Ovary (tissue), 9 donors: ENCODE measurements around the gene MTRFR. TPM values are rescaled to one million over a fixed set of nuclear protein-coding genes. Genes with fewer than 3 reads are reported as not detected.

Source experiments
- DNase-seq, 5 donors: peaks; one replicate each; pipeline ENCODE4 v3.0.0-alpha.2; 2019 to 2020
- H3K27ac ChIP-seq, 2 donors: fragments of 200-600 bp; one replicate each; pipeline versions ENCODE4 v1.5.1 to v1.8.0; 2019 to 2022
- H3K27me3 ChIP-seq: fragments of 200-600 bp; one replicate; pipeline ENCODE4 v1.8.0; 2022
- H3K36me3 ChIP-seq: fragments of 200-600 bp; sonication (generic); one replicate; pipeline ENCODE4 v1.5.1; 2019
- H3K4me1 ChIP-seq: one replicate; pipeline ENCODE4 v1.8.1; 2013; ENCODE audit warnings: mild to moderate bottlenecking, moderate library complexity; ENCODE audit not compliant: insufficient read depth
- H3K4me3 ChIP-seq: fragments of 200-600 bp; sonication (generic); one replicate; pipeline ENCODE4 v1.5.1; 2017
- H3K9me3 ChIP-seq, 2 donors: fragments of 200-600 bp in 1 of 2; sonication (generic) in 1 of 2; one replicate each; pipeline versions ENCODE4 v1.5.1 to v1.8.1; 2013 to 2019; ENCODE audit warnings: mild to moderate bottlenecking in 1 of 2, moderate library complexity in 1 of 2
- CTCF ChIP-seq, 3 donors: fragments of 450-650 bp in 2 of 3; fragments of 200-600 bp in 1 of 3; IDR thresholded peaks; one replicate each; pipeline versions ENCODE4 v1.5.1 to v1.8.0; 2016 to 2022; ENCODE audit warnings: antibody characterized with exemption in 3 of 3, mild to moderate bottlenecking in 1 of 3
- EP300 ChIP-seq: sonication (generic); formaldehyde crosslinking; IDR thresholded peaks from one replicate; pipeline ENCODE4 v1.6.1; 2017; ENCODE audit warnings: antibody characterized with exemption
- POLR2A ChIP-seq: fragments of 450-650 bp; IDR thresholded peaks from one replicate; pipeline ENCODE4 v1.6.1; 2017; ENCODE audit warnings: antibody characterized with exemption, mild to moderate bottlenecking, moderate library complexity
- WGBS, 3 donors: extraction: QIAGEN DNeasy Blood & Tissue Kit in 1 of 3; methylation state at CpG; one replicate each; pipeline versions ENCODE4 v1.1.5 to v1.1.7; 2013 to 2017; 5-methylcytosine and 5-hydroxymethylcytosine counted together
- intact Hi-C, 4 donors: fragments of 100-400 bp; cut with DNase I; formaldehyde crosslinking; loops; one replicate each; pipeline versions ENCODE4 v1.11.0 to v1.15.1; 2022 to 2023
- polyA plus RNA-seq, 2 donors: library from polyadenylated mRNA; stranded (reverse); fragments of 200-250 nt in 1 of 2; fragments of 350-450 nt in 1 of 2; fragmentation: Illumina TruSeq in 1 of 2; extraction: RNeasy Lipid Tissue Mini Kit (QIAGEN cat#74804) in 1 of 2; gene quantifications; one replicate each; pipeline ENCODE4 v1.2.3, GENCODE V29; 2013 to 2014
- total RNA-seq, 7 donors: library from RNA; depleted of rRNA in 2 of 7; stranded (reverse); fragments of >200 nt in 2 of 7; fragmentation: NEBNext Ultra II Directional in 3 of 7; extraction: Animal tissue kit (Norgen Biotek cat#: 25700) in 3 of 7; gene quantifications; one replicate each; pipeline versions ENCODE4 v1.1.0 to v1.2.4, GENCODE V29; 2016 to 2023
- donor health status: DM: no; HTN: no; CAD: no; lungs with moderate emphysema.
- donor health status: DM: no; HTN: no; CAD: no.
- donor health status: Bipolar disorder and iron deficiency.
- donor health status: DM: yes; HTN: yes; CAD: no.
- donor health status: DM: no; HTN: no; CAD: no.
- donor health status: DM: yes; HTN: yes; CAD: no.

MTRFR gene
- total and polyA plus RNA-seq, 9 donors = 13.4 to 21.2 (median 17.5) TPM

GRCh38 chr12:123270214-123271000 lies 37.2 kb downstream of the MTRFR start:
- intact Hi-C loops = loop anchor here in 1 of 4 donors (2.0 kb wide), 1 partner anchor 94 kb away; the partner anchor contains the start of gene SBNO1
- no peaks in the 10 kb centered on the region for H3K27me3 ChIP-seq
- peak; percentile 33 to 65 (median 54) for DNase-seq
- H3K27ac ChIP-seq = peak overlapping the region; percentile 74 to 79
- H3K4me1 ChIP-seq = peaks cover 9% of the 10 kb centered on the region
- TF ChIP-seq POLR2A (no peak), CTCF (IDR thresholded peaks at IDR 0.05) (no peak), EP300 (no peak)
- H3K9me3 ChIP-seq = no peaks in the 10 kb centered on the region
- no peaks in the 10 kb centered on the region for H3K36me3 ChIP-seq
- H3K4me3 ChIP-seq = peak overlapping the region; percentile 69
- WGBS, 3 donors = 0 to 1% (median 1%) methylated on average over 39 to 51 of the region's 51 CpGs

GRCh38 chr12:123271001-123271668 lies 37.9 kb downstream of the MTRFR start:
- Histone ChIP-seq H3K27me3 (no peaks in the 10 kb centered on the region), H3K4me1 (peaks cover 9% of the 10 kb centered on the region), H3K4me3 (peak overlapping the region; percentile 69), H3K9me3 (no peaks in the 10 kb centered on the region), H3K27ac (peak overlapping the region; percentile 79 to 81), H3K36me3 (no peaks in the 10 kb centered on the region)
- DNase-seq = peak; percentile 67 to 84 (median 77)
- TF ChIP-seq EP300 = no peak
- peak in 2 of 3 donors; percentile 47 to 48 for TF ChIP-seq CTCF (IDR thresholded peaks at IDR 0.05)
- intact Hi-C loops = loop anchor here in 1 of 4 donors (2.0 kb wide), 1 partner anchor 94 kb away; the partner anchor contains the start of gene SBNO1
- 0 to 1% (median 1%) methylated on average over 7 to 108 of the region's 108 CpGs for WGBS, 3 donors

- TF ChIP-seq POLR2A (no peak), CTCF (IDR thresholded peaks at IDR 0.05) (no peak), EP300 (no peak)
- Histone ChIP-seq H3K4me3 (no peak overlapping the region), H3K9me3 (no peaks in the 10 kb centered on the region), H3K4me1 (peaks cover 9% of the 10 kb centered on the region), H3K27ac (no peak overlapping the region), H3K36me3 (no peaks in the 10 kb centered on the region), H3K27me3 (no peaks in the 10 kb centered on the region)
- 82 to 83% (median 82%) methylated on average over 15 of the region's 15 CpGs for WGBS, 3 donors
- intact Hi-C loops = no loop called here
- peak in 1 of 5 donors; percentile 22 for DNase-seq
Measured at GRCh38 chr12:123273166-123273565, 39.9 kb downstream of the MTRFR start.

GRCh38 chr12:123278101-123278627 lies 44.9 kb downstream of the MTRFR start:
- Histone ChIP-seq H3K27ac (no peak overlapping the region), H3K36me3 (no peaks in the 10 kb centered on the region), H3K4me1 (no peaks in the 10 kb centered on the region), H3K4me3 (no peak overlapping the region), H3K9me3 (no peaks in the 10 kb centered on the region), H3K27me3 (no peaks in the 10 kb centered on the region)
- WGBS, 3 donors = 72 to 87% (median 77%) methylated on average over 2 of the region's 2 CpGs
- TF ChIP-seq EP300 = no peak
- TF ChIP-seq POLR2A = no peak
- TF ChIP-seq CTCF (IDR thresholded peaks at IDR 0.05) = no peak
- DNase-seq = peak in 1 of 5 donors; percentile 1
- intact Hi-C loops = no loop called here
